Peyer's patch (tissue), 4 donors: ENCODE data around the gene CFAP99.

Experiments
- CTCF ChIP-seq, 6 experiments: fragments of 450-650 bp in 4 of 6; fragments of 200-600 bp in 2 of 6; sonication (generic) in 1 of 6; IDR thresholded peaks; one replicate each; pipeline ENCODE4 v1.5.1; 2017 to 2019; ENCODE audit warnings: antibody characterized with exemption in 6 of 6, mild to moderate bottlenecking in 3 of 6, moderate library complexity in 1 of 6
- POLR2A ChIP-seq, 2 donors: fragments of 450-650 bp; IDR thresholded peaks; one replicate each; pipeline ENCODE4 v1.5.1; 2017; ENCODE audit warnings: antibody characterized with exemption in 2 of 2, mild to moderate bottlenecking in 2 of 2, moderate library complexity in 2 of 2

GRCh38 chr4:2486981-2487380, 68.2 kb downstream of the CFAP99 start:
- TF ChIP-seq CTCF (IDR thresholded peaks at IDR 0.05) (no peak), POLR2A (IDR thresholded peaks at IDR 0.05) (no peak)
